ENCODE results near the gene IRS2. TPM values are rescaled to one million over a fixed set of nuclear protein-coding genes. Genes with fewer than 3 reads are reported as not detected.

IRS2 gene
- total RNA-seq, 1 experiment from 2014 or later, result not detected

DNA sequence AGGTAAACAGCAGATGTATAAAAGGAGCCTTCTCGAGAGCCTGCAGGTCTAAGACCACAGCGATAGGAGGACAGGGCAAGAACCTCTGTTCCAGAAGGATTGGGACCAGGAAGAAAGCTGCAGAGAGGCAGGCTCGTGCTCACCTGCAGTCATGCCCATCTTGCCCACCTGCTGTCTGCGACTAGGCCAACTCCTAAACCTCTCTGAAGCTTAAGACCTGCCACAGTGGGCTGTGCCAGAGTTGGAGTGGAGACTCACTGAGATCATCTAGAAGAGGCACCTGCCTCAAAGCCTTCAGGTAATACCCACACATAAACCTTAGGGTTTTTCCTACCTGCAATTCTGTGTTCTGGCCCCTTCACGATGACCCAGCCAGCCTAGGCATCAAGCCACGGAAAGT lies 68.7 kb downstream of the IRS2 start:
- Histone ChIP-seq H3K4me2 (ENCODE audit: low read depth, low read length, poor library complexity, severe bottlenecking) (no peak overlapping the region), H3K4me1 (ENCODE audit: low read length) (no peaks in the 10 kb centered on the region), H3K27ac (ENCODE audit: low read length) (no peak overlapping the region), H3K79me2 (ENCODE audit: low read length) (no peaks in the 10 kb centered on the region), H3K4me3 (ENCODE audit: low read length) (no peak overlapping the region), H3K27me3 (ENCODE audit: low read length) (no peaks in the 10 kb centered on the region), H2AFZ (ENCODE audit: low read length) (no peak overlapping the region), H3K9ac (ENCODE audit: low read length) (no peak overlapping the region), H4K20me1 (ENCODE audit: insufficient read depth, low read depth, low read length) (no peaks in the 10 kb centered on the region), H3K9me2 (replicated peaks; ENCODE audit: insufficient read depth, low read length) (no peaks in the 10 kb centered on the region), H3K36me3 (ENCODE audit: insufficient read depth, low read length) (no peaks in the 10 kb centered on the region), H3K9me3 (ENCODE audit: low read length) (no peaks in the 10 kb centered on the region)
- no peak for DNase-seq

DNA sequence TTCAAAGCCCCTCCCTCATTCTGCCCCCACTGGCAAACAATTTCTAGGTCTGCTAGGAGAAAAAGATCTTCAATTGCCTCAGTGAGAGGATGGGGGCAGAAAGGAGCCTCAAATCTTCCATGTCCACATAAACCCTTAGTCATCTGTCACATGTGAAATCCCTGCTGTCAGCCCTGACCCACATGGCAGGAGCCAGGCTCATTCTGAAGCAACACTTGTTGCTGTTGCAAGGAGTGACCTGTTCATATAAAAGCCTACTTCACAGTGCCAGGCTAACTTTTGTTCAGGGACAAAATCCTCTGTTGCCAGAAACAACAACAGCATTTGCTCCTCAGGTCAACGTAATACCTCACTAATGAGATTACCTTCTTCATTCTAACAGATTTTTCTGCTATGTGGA lies 70.5 kb downstream of the IRS2 start:
- Histone ChIP-seq H3K9ac (ENCODE audit: low read length) (no peak overlapping the region), H3K9me3 (ENCODE audit: low read length) (no peaks in the 10 kb centered on the region), H3K4me3 (ENCODE audit: low read length) (no peak overlapping the region), H3K36me3 (ENCODE audit: insufficient read depth, low read length) (no peaks in the 10 kb centered on the region), H3K79me2 (ENCODE audit: low read length) (no peaks in the 10 kb centered on the region), H2AFZ (ENCODE audit: low read length) (no peak overlapping the region), H3K27ac (ENCODE audit: low read length) (no peak overlapping the region), H3K4me2 (ENCODE audit: low read depth, low read length, poor library complexity, severe bottlenecking) (no peak overlapping the region), H4K20me1 (ENCODE audit: insufficient read depth, low read depth, low read length) (no peaks in the 10 kb centered on the region), H3K27me3 (ENCODE audit: low read length) (no peaks in the 10 kb centered on the region), H3K4me1 (ENCODE audit: low read length) (no peaks in the 10 kb centered on the region), H3K9me2 (replicated peaks; ENCODE audit: insufficient read depth, low read length) (no peaks in the 10 kb centered on the region)
- no peak for DNase-seq

DNA sequence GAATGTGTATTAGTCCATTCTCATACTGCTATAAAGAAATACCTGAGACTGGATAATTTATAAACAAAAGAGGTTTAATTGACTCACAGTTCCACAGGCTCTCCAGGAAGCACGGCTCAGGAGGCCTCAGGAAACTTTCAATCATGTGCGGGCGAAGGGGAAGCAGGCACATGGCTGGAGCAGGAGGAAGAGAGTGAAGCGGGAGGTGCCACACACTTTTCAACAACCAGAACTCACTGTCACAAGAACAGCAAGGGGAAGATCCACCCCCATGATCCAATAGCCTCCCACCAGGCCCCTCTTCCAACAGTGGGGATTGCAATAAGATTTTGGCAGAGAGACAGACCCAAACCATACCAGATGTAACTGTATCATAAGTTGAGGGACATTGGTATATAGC lies 72.7 kb downstream of the IRS2 start:
- no peaks in the 10 kb centered on the region for H3K79me2 ChIP-seq (ENCODE audit: low read length)
- no peaks in the 10 kb centered on the region for H3K4me1 ChIP-seq (ENCODE audit: low read length)
- no peak for DNase-seq
- no peak overlapping the region for H3K4me2 ChIP-seq (ENCODE audit: low read depth, low read length, poor library complexity, severe bottlenecking)
- H3K9me2 ChIP-seq (replicated peaks; ENCODE audit: insufficient read depth, low read length), result no peaks in the 10 kb centered on the region
- H2AFZ ChIP-seq (ENCODE audit: low read length), result no peak overlapping the region
- no peak overlapping the region for H3K9ac ChIP-seq (ENCODE audit: low read length)
- no peaks in the 10 kb centered on the region for H4K20me1 ChIP-seq (ENCODE audit: insufficient read depth, low read depth, low read length)
- no peaks in the 10 kb centered on the region for H3K27me3 ChIP-seq (ENCODE audit: low read length)
- no peak overlapping the region for H3K4me3 ChIP-seq (ENCODE audit: low read length)
- H3K36me3 ChIP-seq (ENCODE audit: insufficient read depth, low read length), result no peaks in the 10 kb centered on the region
- no peaks in the 10 kb centered on the region for H3K9me3 ChIP-seq (ENCODE audit: low read length)
- no peak overlapping the region for H3K27ac ChIP-seq (ENCODE audit: low read length)

DNA sequence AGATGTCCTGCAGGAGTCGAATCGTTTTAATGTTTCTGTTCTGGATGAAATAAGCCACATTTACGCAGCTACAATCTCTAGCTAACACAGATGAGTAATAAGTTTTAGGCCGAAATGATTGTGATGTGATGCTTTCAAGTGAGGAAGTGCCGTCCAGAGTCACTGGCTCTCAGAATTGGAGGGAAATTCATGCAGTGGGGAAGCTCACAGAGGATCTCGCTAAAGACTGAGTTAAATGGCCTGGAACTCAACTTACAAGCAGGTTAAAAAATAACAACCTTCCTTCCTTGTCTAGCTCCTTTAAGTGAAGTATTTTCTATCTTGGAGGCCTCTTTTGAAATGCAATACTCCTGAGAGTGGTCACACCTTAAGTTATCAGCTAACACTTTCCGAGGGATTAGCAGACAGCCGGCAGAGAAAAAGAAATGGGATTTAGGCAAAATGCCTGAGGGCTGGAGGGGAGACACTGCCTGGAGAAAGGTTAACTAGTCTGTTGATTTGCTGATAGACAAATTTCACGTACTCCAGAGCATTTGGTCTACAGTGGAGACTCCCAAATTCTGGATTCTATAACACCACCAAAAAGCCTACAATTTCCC lies 74.2 kb downstream of the IRS2 start:
- H3K9me2 ChIP-seq (replicated peaks; ENCODE audit: insufficient read depth, low read length), result no peaks in the 10 kb centered on the region
- no peaks in the 10 kb centered on the region for H3K9me3 ChIP-seq (ENCODE audit: low read length)
- H3K27ac ChIP-seq (ENCODE audit: low read length), result no peak overlapping the region
- no peaks in the 10 kb centered on the region for H3K4me1 ChIP-seq (ENCODE audit: low read length)
- H4K20me1 ChIP-seq (ENCODE audit: insufficient read depth, low read depth, low read length), result no peaks in the 10 kb centered on the region
- H3K36me3 ChIP-seq (ENCODE audit: insufficient read depth, low read length), result no peaks in the 10 kb centered on the region
- no peak for DNase-seq
- no peak overlapping the region for H3K4me2 ChIP-seq (ENCODE audit: low read depth, low read length, poor library complexity, severe bottlenecking)
- no peak overlapping the region for H2AFZ ChIP-seq (ENCODE audit: low read length)
- no peak overlapping the region for H3K4me3 ChIP-seq (ENCODE audit: low read length)
- no peak overlapping the region for H3K9ac ChIP-seq (ENCODE audit: low read length)
- H3K79me2 ChIP-seq (ENCODE audit: low read length), result no peaks in the 10 kb centered on the region
- no peaks in the 10 kb centered on the region for H3K27me3 ChIP-seq (ENCODE audit: low read length)

DNA sequence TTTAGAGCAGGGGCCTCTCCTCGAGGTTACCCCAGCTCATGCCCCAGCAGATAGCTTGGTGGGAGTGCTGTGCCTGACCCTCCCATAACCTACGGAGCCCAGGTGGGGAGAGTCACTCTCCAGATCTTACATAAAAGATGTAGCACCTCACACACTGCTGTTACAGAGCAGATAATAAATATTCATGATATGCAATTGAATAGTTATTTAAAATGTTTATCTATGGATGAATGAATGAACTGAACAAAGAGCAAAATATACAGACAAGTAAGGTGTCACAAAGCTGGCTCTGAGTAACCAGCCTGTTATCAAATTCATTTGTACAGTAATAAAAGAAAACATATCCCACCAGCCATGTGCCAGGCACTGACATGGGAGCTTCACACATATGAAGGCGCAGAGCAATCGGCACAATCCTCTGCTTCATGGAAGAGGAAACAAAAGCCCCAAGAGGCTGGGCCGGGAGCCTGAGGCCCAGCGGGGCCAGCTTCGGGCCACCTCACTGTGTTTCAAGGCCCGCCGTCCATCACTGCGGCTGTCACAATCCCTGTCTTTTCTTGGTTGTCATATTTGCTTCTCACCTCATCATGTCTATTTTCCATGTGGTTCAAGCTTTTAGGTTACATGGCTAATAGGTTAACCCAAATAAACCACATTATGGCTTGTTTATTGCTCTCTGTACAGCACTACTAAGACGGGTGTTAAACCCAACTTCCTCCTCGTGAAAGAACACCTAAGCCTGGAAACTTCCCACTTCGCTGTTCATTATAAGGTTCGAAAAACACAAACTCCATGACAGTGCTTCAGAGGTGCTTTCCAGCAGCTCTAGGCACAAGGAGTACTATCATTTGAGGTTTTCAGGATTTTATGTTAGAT lies 78.4 kb downstream of the IRS2 start:
- H3K79me2 ChIP-seq (ENCODE audit: low read length), result no peaks in the 10 kb centered on the region
- H3K9ac ChIP-seq (ENCODE audit: low read length), result no peak overlapping the region
- H3K27ac ChIP-seq (ENCODE audit: low read length), result no peak overlapping the region
- no peak overlapping the region for H3K4me2 ChIP-seq (ENCODE audit: low read depth, low read length, poor library complexity, severe bottlenecking)
- no peaks in the 10 kb centered on the region for H3K27me3 ChIP-seq (ENCODE audit: low read length)
- no peaks in the 10 kb centered on the region for H3K36me3 ChIP-seq (ENCODE audit: insufficient read depth, low read length)
- H3K4me3 ChIP-seq (ENCODE audit: low read length), result no peak overlapping the region
- no peaks in the 10 kb centered on the region for H3K9me2 ChIP-seq (replicated peaks; ENCODE audit: insufficient read depth, low read length)
- H4K20me1 ChIP-seq (ENCODE audit: insufficient read depth, low read depth, low read length), result no peaks in the 10 kb centered on the region
- no peak overlapping the region for H2AFZ ChIP-seq (ENCODE audit: low read length)
- no peak for DNase-seq
- H3K9me3 ChIP-seq (ENCODE audit: low read length), result no peaks in the 10 kb centered on the region
- H3K4me1 ChIP-seq (ENCODE audit: low read length), result no peaks in the 10 kb centered on the region

DNA sequence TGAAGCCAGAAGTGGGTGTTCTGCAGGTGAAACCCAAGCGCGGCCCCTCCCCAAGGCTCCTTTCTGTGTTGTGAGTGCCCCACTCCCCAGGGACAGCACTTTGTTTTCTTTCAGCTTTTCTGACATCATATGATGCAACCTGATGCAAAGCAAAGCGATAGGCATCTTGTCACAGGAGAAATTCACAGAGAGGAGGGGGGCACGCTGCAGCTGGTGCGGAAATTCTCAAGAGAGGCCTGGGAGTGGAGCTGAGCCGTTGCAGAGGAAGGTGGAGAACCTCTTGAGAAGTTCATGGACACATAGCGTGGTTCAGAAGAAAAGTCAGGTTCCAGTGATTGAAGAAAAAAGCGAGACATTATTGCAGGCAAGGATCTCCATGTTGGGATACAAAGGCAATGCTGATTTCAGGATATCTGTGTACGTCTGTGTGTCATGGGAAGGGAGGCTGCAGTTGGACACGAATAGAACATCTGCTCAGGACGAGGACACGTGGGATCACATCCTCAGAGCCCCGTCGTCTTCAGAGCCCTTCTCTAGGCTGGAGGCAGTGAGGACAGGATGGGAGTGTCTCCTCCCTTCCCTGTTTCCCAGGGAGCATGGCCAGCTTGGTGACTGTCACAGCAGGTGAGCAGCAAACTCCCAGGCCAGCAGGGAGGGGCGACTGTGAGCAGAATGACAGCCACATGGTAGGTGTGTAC lies 79.2 kb downstream of the IRS2 start:
- Histone ChIP-seq H3K4me2 (ENCODE audit: low read depth, low read length, poor library complexity, severe bottlenecking) (no peak overlapping the region), H3K79me2 (ENCODE audit: low read length) (no peaks in the 10 kb centered on the region), H4K20me1 (ENCODE audit: insufficient read depth, low read depth, low read length) (no peaks in the 10 kb centered on the region), H2AFZ (ENCODE audit: low read length) (no peak overlapping the region), H3K4me1 (ENCODE audit: low read length) (no peaks in the 10 kb centered on the region), H3K27ac (ENCODE audit: low read length) (no peak overlapping the region), H3K27me3 (ENCODE audit: low read length) (no peaks in the 10 kb centered on the region), H3K9ac (ENCODE audit: low read length) (no peak overlapping the region), H3K4me3 (ENCODE audit: low read length) (no peak overlapping the region), H3K9me3 (ENCODE audit: low read length) (no peaks in the 10 kb centered on the region), H3K36me3 (ENCODE audit: insufficient read depth, low read length) (no peaks in the 10 kb centered on the region), H3K9me2 (replicated peaks; ENCODE audit: insufficient read depth, low read length) (no peaks in the 10 kb centered on the region)
- no peak for DNase-seq

DNA sequence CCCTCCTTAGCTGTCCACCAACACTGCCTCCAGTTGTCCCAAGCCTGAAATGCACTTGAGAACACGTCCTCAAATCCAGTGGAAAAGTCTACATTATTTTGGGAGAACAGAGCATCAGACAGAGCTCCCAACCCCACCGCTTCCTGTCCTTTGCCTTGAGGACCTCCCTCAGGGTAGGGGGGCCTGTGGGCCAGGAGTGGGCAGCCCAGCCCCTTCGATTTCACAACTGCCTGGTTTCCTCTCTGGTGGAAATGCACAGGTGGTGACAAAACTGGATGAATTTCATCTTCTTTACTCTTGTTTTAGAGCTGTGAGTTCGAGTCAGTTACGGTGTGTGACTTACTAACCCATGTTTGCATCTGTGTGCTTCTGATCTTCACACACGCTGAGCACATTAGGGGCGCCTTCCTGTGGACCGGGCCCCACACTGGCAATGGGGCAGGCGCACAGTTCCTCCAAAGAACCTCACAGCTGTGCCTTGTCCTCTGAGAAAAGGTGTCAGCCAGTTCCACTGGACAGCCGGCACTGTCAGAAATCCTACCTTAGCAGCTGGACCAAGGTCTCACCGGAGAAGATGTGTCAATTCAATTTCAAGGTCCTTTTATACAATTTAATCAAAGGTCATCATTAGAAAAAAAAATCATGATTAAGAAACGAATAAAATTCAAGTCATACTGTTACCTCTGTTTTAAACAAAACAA lies 80.2 kb downstream of the IRS2 start:
- H3K9ac ChIP-seq (ENCODE audit: low read length), result no peak overlapping the region
- no peaks in the 10 kb centered on the region for H3K36me3 ChIP-seq (ENCODE audit: insufficient read depth, low read length)
- H3K4me1 ChIP-seq (ENCODE audit: low read length), result no peaks in the 10 kb centered on the region
- H3K9me3 ChIP-seq (ENCODE audit: low read length), result no peaks in the 10 kb centered on the region
- no peak for DNase-seq
- no peaks in the 10 kb centered on the region for H3K79me2 ChIP-seq (ENCODE audit: low read length)
- no peaks in the 10 kb centered on the region for H4K20me1 ChIP-seq (ENCODE audit: insufficient read depth, low read depth, low read length)
- no peak overlapping the region for H3K4me2 ChIP-seq (ENCODE audit: low read depth, low read length, poor library complexity, severe bottlenecking)
- no peak overlapping the region for H2AFZ ChIP-seq (ENCODE audit: low read length)
- no peak overlapping the region for H3K4me3 ChIP-seq (ENCODE audit: low read length)
- H3K9me2 ChIP-seq (replicated peaks; ENCODE audit: insufficient read depth, low read length), result no peaks in the 10 kb centered on the region
- H3K27ac ChIP-seq (ENCODE audit: low read length), result no peak overlapping the region
- H3K27me3 ChIP-seq (ENCODE audit: low read length), result no peaks in the 10 kb centered on the region

All from Karpas-422 (cell line).